PC-9 (cell line): ENCODE results near the gene UNC5B.

Source experiments
- CTCF ChIP-seq: fragments of 200-600 bp; sonication (generic); conservative IDR thresholded peaks from 2 replicates; pipeline ENCODE4 v1.6.1; 2017; ENCODE audit warnings: mixed run types, antibody characterized with exemption, mild to moderate bottlenecking, moderate library complexity
- EZH2 ChIP-seq: fragments of 200-600 bp; sonication (generic); IDR thresholded peaks from 2 replicates; pipeline ENCODE4 v1.8.0; 2017; ENCODE audit warnings: antibody characterized with exemption, low read depth

- no peak for TF ChIP-seq CTCF
- TF ChIP-seq EZH2, result no peak
These were observed 133.3 kb downstream of the UNC5B start for GRCh38 chr10:71345694-71346093.
